Measurements from ENCODE around the gene CD8B2.

GRCh38 chr2:106562268-106563186 lies 75.4 kb downstream of the CD8B2 start:
- TF ChIP-seq CTCF (conservative IDR thresholded peaks at IDR 0.05; ENCODE audit: low read length) (no peak), EZH2phosphoT487 (IDR thresholded peaks at IDR 0.05; ENCODE audit: borderline replicate concordance, low read depth, low read length) (no peak)
